Spleen (tissue), 11 donors: ENCODE results near the gene TRPV5. TPM values are rescaled to one million over a fixed set of nuclear protein-coding genes. Genes with fewer than 3 reads are reported as not detected.

Experiments
- DNase-seq: peaks from one replicate; pipeline ENCODE4 v3.0.0-alpha.2; 2020
- H3K27ac ChIP-seq, 8 donors: fragments of 200-600 bp; sonication (generic) in 7 of 8; 1 replicate in 4 of 8; 2 replicates in 4 of 8; pipeline versions ENCODE4 v1.5.0 to v1.8.0; 2016 to 2021; ENCODE audit warnings: inconsistent platforms in 4 of 8, mild to moderate bottlenecking in 4 of 8, moderate library complexity in 1 of 8
- H3K27me3 ChIP-seq, 7 donors: fragments of 200-600 bp; sonication (generic) in 6 of 7; replicated peaks in 1 of 7; 1 replicate in 4 of 7; 2 replicates in 3 of 7; pipeline versions ENCODE4 v1.5.0 to v1.8.0; 2016 to 2021; ENCODE audit warnings: inconsistent platforms in 3 of 7, mild to moderate bottlenecking in 1 of 7
- H3K36me3 ChIP-seq, 6 donors: fragments of 200-600 bp; sonication (generic) in 5 of 6; 1 replicate in 4 of 6; 2 replicates in 2 of 6; pipeline versions ENCODE4 v1.5.0 to v1.8.0; 2016 to 2021; ENCODE audit warnings: inconsistent platforms in 2 of 6
- H3K4me1 ChIP-seq, 6 donors: fragments of 200-600 bp; sonication (generic) in 5 of 6; 1 replicate in 3 of 6; 2 replicates in 3 of 6; pipeline versions ENCODE4 v1.5.0 to v1.8.0; 2016 to 2021; ENCODE audit warnings: inconsistent platforms in 3 of 6
- H3K4me3 ChIP-seq, 8 donors: fragments of 200-600 bp; sonication (generic) in 7 of 8; 1 replicate in 4 of 8; 2 replicates in 4 of 8; pipeline versions ENCODE4 v1.5.0 to v1.8.0; 2016 to 2021; ENCODE audit warnings: inconsistent platforms in 4 of 8, mild to moderate bottlenecking in 4 of 8, moderate library complexity in 2 of 8
- H3K9me3 ChIP-seq, 8 donors: fragments of 200-600 bp; sonication (generic) in 7 of 8; 1 replicate in 4 of 8; 2 replicates in 4 of 8; pipeline versions ENCODE4 v1.5.0 to v1.8.0; 2016 to 2021; ENCODE audit warnings: inconsistent platforms in 4 of 8
- POLR2A ChIP-seq, 3 donors: fragments of 450-650 bp; IDR thresholded peaks; one replicate each; pipeline ENCODE4 v1.5.1; 2017; ENCODE audit warnings: antibody characterized with exemption in 3 of 3, mild to moderate bottlenecking in 1 of 3
- POLR2AphosphoS5 ChIP-seq, 3 donors: sonication (generic); formaldehyde crosslinking; IDR thresholded peaks; one replicate each; pipeline ENCODE4 v1.5.1; 2017; ENCODE audit warnings: antibody characterized with exemption in 3 of 3
- WGBS, 5 donors: extraction: QIAGEN DNeasy Blood & Tissue Kit in 3 of 5; methylation state at CpG; one replicate each; pipeline versions ENCODE4 v1.1.5 to v1.1.7; 2013 to 2018; 5-methylcytosine and 5-hydroxymethylcytosine counted together
- intact Hi-C: fragments of 100-400 bp; cut with DNase I; formaldehyde crosslinking; loops from one replicate; pipeline ENCODE4 v1.15.0; 2023; ENCODE audit warnings: low total_unique reads
- polyA plus RNA-seq, 3 donors: library from polyadenylated mRNA; stranded (reverse); fragments of 200-250 nt; gene quantifications; one replicate each; pipeline ENCODE4 v1.2.1, GENCODE V29; 2013
- total RNA-seq, 7 donors: library from RNA; depleted of rRNA in 3 of 7; stranded (reverse); fragments of >200 nt in 3 of 7; fragmentation: NEBNext Ultra II Directional in 4 of 7; extraction: Animal tissue kit (Norgen Biotek cat#: 25700) in 4 of 7; gene quantifications; one replicate each; pipeline versions ENCODE4 v1.1.0 to v1.2.1, GENCODE V29; 2016 to 2021
- TF ChIP-seq, protein P1 (sequence below), 11 experiments: fragments of 200-600 bp in 7 of 11; fragments of 450-650 bp in 4 of 11; sonication (generic) in 4 of 11; IDR thresholded peaks in 8 of 11; conservative IDR thresholded peaks in 3 of 11; 1 replicate in 7 of 11; 2 replicates in 4 of 11; pipeline versions ENCODE4 v1.4.0 to v1.8.0; 2016 to 2021; ENCODE audit warnings: antibody characterized with exemption in 11 of 11, inconsistent platforms in 4 of 11, mild to moderate bottlenecking in 1 of 11
- donor health status: healthy with polysubstance abuse.
- donor health status: DM: no; HTN: no; CAD: no; lungs with moderate emphysema.
- donor health status: DM: no; HTN: no; CAD: no.
- donor health status: Bipolar disorder and iron deficiency.
- donor health status: healthy.
- donor health status: DM: no; HTN: no; CAD: no.
- donor health status: DM: yes; HTN: yes; CAD: no.

TRPV5 gene
- total and polyA plus RNA-seq, 10 donors: 0.02 to 0.20 (median 0.03) TPM; not detected in 7

DNA sequence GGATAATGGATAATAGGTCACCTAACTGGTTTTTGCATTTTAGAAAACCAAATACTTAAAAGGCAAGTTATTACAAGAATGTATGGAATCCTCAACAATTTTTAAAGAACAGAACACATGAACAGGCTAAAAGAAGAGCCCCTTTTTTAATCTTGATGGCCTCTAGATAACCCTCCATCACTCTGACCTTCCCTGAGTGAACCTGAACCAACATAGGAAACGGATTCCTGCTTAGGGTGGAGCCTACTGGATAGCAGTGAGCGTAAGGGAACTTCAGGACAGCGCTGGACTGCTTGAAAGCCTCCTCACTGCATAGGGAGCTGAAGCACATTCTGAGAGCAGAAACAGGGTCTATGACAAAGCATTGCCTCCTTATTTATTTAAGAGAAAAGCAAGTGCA lies 20.5 kb downstream of the TRPV5 start:
- intact Hi-C loops: no loop called here
- Histone ChIP-seq H3K9me3 (no peaks in the 10 kb centered on the region), H3K4me1 (peaks cover 0 to 18% (median 0%) of the 10 kb centered on the region in 6 donors), H3K36me3 (no peaks in the 10 kb centered on the region), H3K27ac (no peak overlapping the region), H3K4me3 (no peak overlapping the region), H3K27me3 (peaks cover 0 to 10% (median 0%) of the 10 kb centered on the region in 7 donors)
- no peak for TF ChIP-seq POLR2A (IDR thresholded peaks at IDR 0.05)
- no peak for DNase-seq
- 47 to 77% (median 69%) methylated on average over 3 of the region's 3 CpGs for WGBS, 5 donors

DNA sequence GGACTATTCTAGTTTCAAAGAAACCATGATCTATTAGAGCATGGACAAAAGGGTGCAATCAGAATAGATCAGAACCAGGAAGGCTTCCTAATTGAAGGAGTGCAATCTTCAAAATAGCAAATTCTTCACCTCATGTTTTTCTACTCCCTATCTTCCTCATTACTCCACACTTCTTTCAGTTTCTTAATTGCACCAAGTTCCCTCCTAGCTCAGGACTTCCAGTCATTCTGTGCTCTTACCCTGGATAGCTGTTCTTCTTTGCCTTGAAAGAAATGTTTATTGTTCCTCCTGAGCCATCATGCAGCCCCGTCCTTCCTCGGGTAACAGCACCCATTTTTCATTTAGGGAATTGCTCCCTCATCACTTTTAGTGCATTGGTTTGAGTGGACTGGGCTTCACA lies 23.1 kb downstream of the TRPV5 start:
- 73 to 86% (median 78%) methylated on average over 2 of the region's 2 CpGs for WGBS, 5 donors
- DNase-seq: no peak
- no peaks in the 10 kb centered on the region for H3K9me3 ChIP-seq
- H3K27ac ChIP-seq: peak overlapping the region in 1 of 8 donors; percentile 36
- peaks cover 0 to 18% (median 0%) of the 10 kb centered on the region in 6 donors for H3K4me1 ChIP-seq
- no peaks in the 10 kb centered on the region for H3K36me3 ChIP-seq
- H3K27me3 ChIP-seq: peaks cover 0 to 10% (median 0%) of the 10 kb centered on the region in 7 donors
- intact Hi-C loops: no loop called here
- TF ChIP-seq, protein P1, sequence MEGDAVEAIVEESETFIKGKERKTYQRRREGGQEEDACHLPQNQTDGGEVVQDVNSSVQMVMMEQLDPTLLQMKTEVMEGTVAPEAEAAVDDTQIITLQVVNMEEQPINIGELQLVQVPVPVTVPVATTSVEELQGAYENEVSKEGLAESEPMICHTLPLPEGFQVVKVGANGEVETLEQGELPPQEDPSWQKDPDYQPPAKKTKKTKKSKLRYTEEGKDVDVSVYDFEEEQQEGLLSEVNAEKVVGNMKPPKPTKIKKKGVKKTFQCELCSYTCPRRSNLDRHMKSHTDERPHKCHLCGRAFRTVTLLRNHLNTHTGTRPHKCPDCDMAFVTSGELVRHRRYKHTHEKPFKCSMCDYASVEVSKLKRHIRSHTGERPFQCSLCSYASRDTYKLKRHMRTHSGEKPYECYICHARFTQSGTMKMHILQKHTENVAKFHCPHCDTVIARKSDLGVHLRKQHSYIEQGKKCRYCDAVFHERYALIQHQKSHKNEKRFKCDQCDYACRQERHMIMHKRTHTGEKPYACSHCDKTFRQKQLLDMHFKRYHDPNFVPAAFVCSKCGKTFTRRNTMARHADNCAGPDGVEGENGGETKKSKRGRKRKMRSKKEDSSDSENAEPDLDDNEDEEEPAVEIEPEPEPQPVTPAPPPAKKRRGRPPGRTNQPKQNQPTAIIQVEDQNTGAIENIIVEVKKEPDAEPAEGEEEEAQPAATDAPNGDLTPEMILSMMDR (IDR thresholded peaks at IDR 0.05 in 8 of 11, conservative IDR thresholded peaks at IDR 0.05 in 3 of 11): no peak
- TF ChIP-seq POLR2A (IDR thresholded peaks at IDR 0.05) (no peak), POLR2AphosphoS5 (IDR thresholded peaks at IDR 0.05) (no peak)
- no peak overlapping the region for H3K4me3 ChIP-seq

DNA sequence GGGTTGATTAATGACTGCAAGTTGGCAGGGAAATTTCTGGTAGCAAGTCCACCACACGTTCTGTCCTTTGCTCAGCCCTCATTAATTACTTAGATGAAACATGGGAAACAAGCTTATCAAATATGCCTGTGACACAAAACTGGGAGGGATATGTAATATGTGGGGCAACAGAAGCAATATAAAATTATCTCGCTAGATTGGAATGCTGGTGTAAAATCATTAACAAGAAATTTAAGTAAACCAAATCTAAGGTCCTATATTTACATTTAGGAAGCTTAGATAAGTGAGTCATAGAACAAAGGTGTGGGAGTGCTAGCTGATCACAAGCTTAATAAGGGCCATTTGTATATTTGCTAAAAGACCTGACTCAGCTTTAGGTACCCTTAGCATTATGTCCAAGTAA lies 23.5 kb downstream of the TRPV5 start:
- intact Hi-C loops: no loop called here
- peaks cover 0 to 18% (median 0%) of the 10 kb centered on the region in 6 donors for H3K4me1 ChIP-seq
- no peak overlapping the region for H3K27ac ChIP-seq
- peaks cover 0 to 3% (median 2%) of the 10 kb centered on the region in 8 donors for H3K9me3 ChIP-seq
- TF ChIP-seq POLR2A (IDR thresholded peaks at IDR 0.05) (no peak), POLR2AphosphoS5 (IDR thresholded peaks at IDR 0.05) (no peak)
- TF ChIP-seq, protein P1 (IDR thresholded peaks at IDR 0.05 in 8 of 11, conservative IDR thresholded peaks at IDR 0.05 in 3 of 11): no peak
- WGBS, 5 donors: 63 to 85% (median 77%) methylated on average over 2 of the region's 2 CpGs
- DNase-seq: no peak
- H3K27me3 ChIP-seq: peaks cover 0 to 10% (median 0%) of the 10 kb centered on the region in 7 donors
- H3K36me3 ChIP-seq: no peaks in the 10 kb centered on the region
- no peak overlapping the region for H3K4me3 ChIP-seq

DNA sequence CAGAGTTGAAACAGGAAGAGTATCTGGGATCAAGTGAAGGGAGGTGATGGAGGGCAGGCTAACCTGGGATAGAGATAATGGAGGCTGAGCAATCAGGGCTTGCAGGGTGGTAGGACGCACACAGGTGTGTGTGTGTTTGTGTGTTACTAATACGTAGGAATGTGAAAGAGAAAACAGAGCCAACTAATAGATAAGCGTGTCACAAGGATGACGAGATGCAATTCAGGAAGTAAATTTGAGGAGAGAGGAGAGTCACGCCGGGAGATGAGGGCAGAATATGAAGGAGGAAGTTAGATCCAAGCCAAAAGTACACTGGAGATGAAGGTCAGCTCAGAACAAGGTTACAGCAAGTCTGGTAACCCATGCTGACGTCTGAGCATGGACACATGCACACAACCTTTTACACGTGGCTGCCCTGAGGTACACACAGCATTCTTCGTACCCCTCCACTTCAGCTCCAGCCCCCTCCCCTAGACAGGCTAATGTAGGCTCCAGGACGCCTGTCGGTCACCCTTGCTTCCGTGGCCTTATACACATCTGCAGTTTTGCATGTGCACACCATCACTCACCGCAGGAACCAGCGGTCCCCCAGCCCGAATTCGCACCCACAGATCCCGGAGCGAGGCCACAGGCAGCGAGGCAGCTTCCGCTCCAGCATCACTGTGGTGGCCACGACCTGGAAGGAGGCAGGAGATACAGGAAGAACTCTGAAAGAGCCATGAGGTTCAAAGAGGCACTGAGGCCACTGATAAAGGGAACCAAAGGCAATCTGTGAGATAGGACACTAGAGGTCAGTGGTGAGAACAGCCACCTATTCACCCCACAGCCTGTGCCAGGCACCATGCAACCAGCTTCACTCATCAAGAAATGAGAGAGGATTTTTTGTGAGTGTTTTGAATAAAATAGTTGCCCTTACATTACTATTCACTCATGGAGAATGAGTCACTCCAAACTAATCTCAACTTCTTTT lies 24.3 kb downstream of the TRPV5 start:
- H3K27me3 ChIP-seq: peaks cover 0 to 10% (median 0%) of the 10 kb centered on the region in 7 donors
- H3K9me3 ChIP-seq: peaks cover 0 to 11% (median 10%) of the 10 kb centered on the region in 8 donors
- intact Hi-C loops: loop anchor here (10.0 kb wide), 1 partner anchor 76 kb away; no protein-coding TSS in a partner anchor
- 57 to 62% (median 60%) methylated on average over 21 of the region's 21 CpGs for whole genome bisulfite sequencing, 5 donors
- H3K36me3 ChIP-seq: no peaks in the 10 kb centered on the region
- H3K4me1 ChIP-seq: peaks cover 0 to 18% (median 0%) of the 10 kb centered on the region in 6 donors
- no peak for DNase-seq
- no peak overlapping the region for H3K4me3 ChIP-seq
- TF ChIP-seq, protein P1 (IDR thresholded peaks at IDR 0.05 in 8 of 11, conservative IDR thresholded peaks at IDR 0.05 in 3 of 11): peak in 6 of 11 experiments; percentile 19 to 60 (median 41)
- TF ChIP-seq POLR2A (IDR thresholded peaks at IDR 0.05): no peak
- no peak for TF ChIP-seq POLR2AphosphoS5 (IDR thresholded peaks at IDR 0.05)
- H3K27ac ChIP-seq: peak overlapping the region in 1 of 8 donors; percentile 46
